CD14-positive monocyte (primary cell): ENCODE data around the gene NAA60. TPM values are rescaled to one million over a fixed set of nuclear protein-coding genes. Genes with fewer than 3 reads are reported as not detected.

Source experiments
- DNase-seq, 3 donors: peaks; one replicate each; pipeline ENCODE4 v3.0.0-alpha.2; 2011 to 2022
- H2AFZ ChIP-seq: 2 replicates; pipeline ENCODE4 v1.6.0; 2012; ENCODE audit warnings: mild to moderate bottlenecking, low read depth, low read length, inconsistent platforms; ENCODE audit not compliant: insufficient read depth, poor library complexity, severe bottlenecking
- H3K27ac ChIP-seq, 2 donors: 1 replicate in 1 of 2; 2 replicates in 1 of 2; pipeline ENCODE4 v1.5.1; 2012 to 2013; ENCODE audit warnings: low read length in 2 of 2, control low read depth in 1 of 2, inconsistent platforms in 1 of 2, low read depth in 1 of 2, mild to moderate bottlenecking in 1 of 2
- H3K27me3 ChIP-seq, 2 donors: one replicate each; pipeline versions ENCODE4 v1.6.0 to v1.6.1; 2011 to 2013; ENCODE audit warnings: low read length in 2 of 2; ENCODE audit not compliant: control insufficient read depth in 2 of 2, insufficient read depth in 2 of 2
- H3K36me3 ChIP-seq, 2 donors: replicated peaks in 1 of 2; 1 replicate in 1 of 2; 2 replicates in 1 of 2; pipeline versions ENCODE4 v1.5.1 to v1.6.1; 2012 to 2013; ENCODE audit warnings: low read length in 2 of 2, control low read depth in 1 of 2, inconsistent platforms in 1 of 2, mild to moderate bottlenecking in 1 of 2; ENCODE audit not compliant: insufficient read depth in 2 of 2, control insufficient read depth in 1 of 2
- H3K4me1 ChIP-seq, 2 donors: 1 replicate in 1 of 2; 2 replicates in 1 of 2; pipeline versions ENCODE4 v1.5.1 to v1.6.1; 2012 to 2013; ENCODE audit warnings: low read length in 2 of 2, control low read depth in 1 of 2, inconsistent platforms in 1 of 2, mild to moderate bottlenecking in 1 of 2, moderate library complexity in 1 of 2; ENCODE audit not compliant: insufficient read depth in 2 of 2, control insufficient read depth in 1 of 2
- H3K4me2 ChIP-seq: replicated peaks from 2 replicates; pipeline ENCODE3; 2012; ENCODE audit warnings: low read length, moderate library complexity, mild to moderate bottlenecking; ENCODE audit not compliant: poor library complexity, severe bottlenecking; ENCODE audit errors: extremely low read depth
- H3K4me3 ChIP-seq, 3 experiments: fragments of 200-600 bp in 1 of 3; sonication (generic) in 1 of 3; replicated peaks in 1 of 3; 1 replicate in 2 of 3; 2 replicates in 1 of 3; pipeline ENCODE4 v1.5.1; 2011 to 2013; ENCODE audit warnings: low read length in 3 of 3, mild to moderate bottlenecking in 3 of 3, control low read depth in 2 of 3, low read depth in 2 of 3, inconsistent platforms in 1 of 3, moderate library complexity in 1 of 3
- H3K79me2 ChIP-seq: 2 replicates; pipeline ENCODE4 v1.6.0; 2012; ENCODE audit warnings: mild to moderate bottlenecking, control low read depth, inconsistent platforms, low read length, moderate library complexity; ENCODE audit not compliant: insufficient read depth
- H3K9ac ChIP-seq: 2 replicates; pipeline ENCODE4 v1.6.0; 2017; ENCODE audit warnings: low read length, mild to moderate bottlenecking; ENCODE audit not compliant: insufficient read depth, poor library complexity, severe bottlenecking
- H3K9me3 ChIP-seq, 2 donors: replicated peaks in 1 of 2; 1 replicate in 1 of 2; 2 replicates in 1 of 2; pipeline versions ENCODE4 v1.5.1 to v1.6.1; 2012 to 2013; ENCODE audit warnings: low read length in 2 of 2, control low read depth in 1 of 2; ENCODE audit not compliant: control insufficient read depth in 1 of 2, insufficient read depth in 1 of 2
- H4K20me1 ChIP-seq: 2 replicates; pipeline ENCODE4 v1.6.0; 2012; ENCODE audit warnings: mild to moderate bottlenecking, low read length, control low read depth, moderate library complexity; ENCODE audit not compliant: insufficient read depth
- H3K27ac Mint-ChIP-seq, 7 donors: one replicate each; pipeline ENCODE4 v1.8.0; 2020; ENCODE audit warnings: mild to moderate bottlenecking in 7 of 7, mixed read lengths in 7 of 7, moderate library complexity in 6 of 7, inconsistent platforms in 2 of 7
- H3K27me3 Mint-ChIP-seq, 3 donors: one replicate each; pipeline ENCODE4 v1.8.0; 2021 to 2022; ENCODE audit warnings: low read depth in 3 of 3, mild to moderate bottlenecking in 3 of 3, mixed read lengths in 3 of 3, moderate library complexity in 3 of 3, inconsistent platforms in 1 of 3
- H3K36me3 Mint-ChIP-seq, 2 donors: one replicate each; pipeline ENCODE4 v1.8.0; 2020; ENCODE audit warnings: mixed read lengths in 2 of 2, inconsistent platforms in 1 of 2, mild to moderate bottlenecking in 1 of 2
- H3K4me1 Mint-ChIP-seq: one replicate; pipeline ENCODE4 v1.8.0; 2020; ENCODE audit warnings: mild to moderate bottlenecking, mixed read lengths
- H3K4me3 Mint-ChIP-seq, 2 donors: one replicate each; pipeline ENCODE4 v1.8.0; 2020; ENCODE audit warnings: mild to moderate bottlenecking in 2 of 2, mixed read lengths in 2 of 2, moderate library complexity in 1 of 2
- H3K9me3 Mint-ChIP-seq, 7 donors: one replicate each; pipeline ENCODE4 v1.8.0; 2020 to 2022; ENCODE audit warnings: mixed read lengths in 7 of 7, mild to moderate bottlenecking in 6 of 7, moderate library complexity in 6 of 7, inconsistent platforms in 2 of 7
- CTCF ChIP-seq: fragments of 200-600 bp; IDR thresholded peaks from one replicate; pipeline ENCODE4 v1.8.0; 2022; ENCODE audit warnings: antibody characterized with exemption, mild to moderate bottlenecking
- WGBS: methylation state at CpG from one replicate; pipeline ENCODE4 v1.1.5; 2013; ENCODE audit warnings: missing lambda C conversion rate; ENCODE audit not compliant: insufficient coverage; 5-methylcytosine and 5-hydroxymethylcytosine counted together
- intact Hi-C, 2 donors: fragments of 100-400 bp; cut with micrococcal nuclease; formaldehyde crosslinking; loops; one replicate each; pipeline versions ENCODE4 v1.15.0 to v1.15.1; 2023
- polyA plus RNA-seq, 3 donors: library from polyadenylated mRNA; depleted of rRNA in 1 of 3; unstranded in 2 of 3; stranded (reverse) in 1 of 3; fragments of 300-500 nt in 2 of 3; fragments of >200 nt in 1 of 3; fragmentation: Illumina TruSeq in 2 of 3; gene quantifications; 1 replicate in 2 of 3; 2 replicates in 1 of 3; pipeline ENCODE4 v1.2.3, GENCODE V29; 2012 to 2021

Gene NAA60
- polyA plus RNA-seq, 3 donors = 19.5 to 48.8 (median 29.7) TPM

- Histone ChIP-seq H3K79me2 (peaks cover 78% of the 10 kb centered on the region), H3K4me1 (peaks cover 39 to 54% of the 10 kb centered on the region in 2 donors), H3K9ac (no peak overlapping the region), H2AFZ (no peak overlapping the region), H4K20me1 (peaks cover 67% of the 10 kb centered on the region), H3K4me2 (no peak overlapping the region), H3K36me3 (no peaks in the 10 kb centered on the region), H3K27ac (no peak overlapping the region), H3K27me3 (no peaks in the 10 kb centered on the region), H3K9me3 (no peaks in the 10 kb centered on the region), H3K4me3 (no peak overlapping the region)
- no CpG with 5 or more reads among the region's 7 CpGs for WGBS
- H3K9me3 Mint-ChIP-seq = no peaks in the 10 kb centered on the region
- no peak for DNase-seq
- no peak overlapping the region for H3K4me3 Mint-ChIP-seq
- peaks cover 65% of the 10 kb centered on the region for H3K4me1 Mint-ChIP-seq
- H3K27ac Mint-ChIP-seq = peak overlapping the region in 1 of 7 donors; percentile 58
- H3K36me3 Mint-ChIP-seq = peaks cover 3 to 6% of the 10 kb centered on the region in 2 donors
- TF ChIP-seq CTCF = no peak
- H3K27me3 Mint-ChIP-seq = peaks cover 0 to 3% (median 0%) of the 10 kb centered on the region in 3 donors
- intact Hi-C loops = loop anchor here in 1 of 2 donors (5.0 kb wide), 1 partner anchor 37 kb away; the partner anchor contains the start of gene C16orf90
Measured at GRCh38 chr16:3460121-3460520, 16.6 kb downstream of the NAA60 start.

- no peaks in the 10 kb centered on the region for H3K27me3 Mint-ChIP-seq
Measured at GRCh38 chr16:3460585-3460984, 17.1 kb downstream of the NAA60 start.

More at GRCh38 chr16:3460585-3460984, 17.1 kb downstream of the NAA60 start:
- no peaks in the 10 kb centered on the region for H3K9me3 ChIP-seq
- Mint-ChIP-seq H3K27ac (peak overlapping the region in 3 of 7 donors; percentile 54 to 60 (median 58)), H3K9me3 (no peaks in the 10 kb centered on the region), H3K4me1 (peaks cover 65% of the 10 kb centered on the region), H3K36me3 (peaks cover 7 to 11% of the 10 kb centered on the region in 2 donors), H3K4me3 (no peak overlapping the region)
- H2AFZ ChIP-seq = no peak overlapping the region
- H3K27ac ChIP-seq = no peak overlapping the region
- no peaks in the 10 kb centered on the region for H3K27me3 ChIP-seq
- H3K4me2 ChIP-seq = no peak overlapping the region
- H3K9ac ChIP-seq = no peak overlapping the region
- peaks cover under 1 to 4% of the 10 kb centered on the region in 2 donors for H3K36me3 ChIP-seq
- no peak overlapping the region for H3K4me3 ChIP-seq
- H3K4me1 ChIP-seq = peaks cover 39 to 54% of the 10 kb centered on the region in 2 donors
- peaks cover 72% of the 10 kb centered on the region for H4K20me1 ChIP-seq
- 92% methylated on average over 5 of the region's 8 CpGs for WGBS
- no peak for DNase-seq
- intact Hi-C loops = loop anchor here in 1 of 2 donors (5.0 kb wide), 1 partner anchor 37 kb away; the partner anchor contains the start of gene C16orf90
- H3K79me2 ChIP-seq = peaks cover 83% of the 10 kb centered on the region
- no peak for TF ChIP-seq CTCF
